ENCODE data around the gene KAT8. TPM values are rescaled to one million over a fixed set of nuclear protein-coding genes. Genes with fewer than 3 reads are reported as not detected.
A peak's percentile ranks its signal among the peaks of the same experiment; 100 is the strongest.
"Not testable (repeated sequence)": the region's sequence is repeated elsewhere in the genome, so short reads cannot be mapped to it uniquely, and the experiment has no call there.

The KAT8 gene
- total RNA-seq, 1 experiment from 2014 or later = 30.5 TPM

- DNase-seq (ENCODE audit: low read depth) = no peak
Observed at GRCh38 chr16:31130336-31130891, 12.9 kb downstream of the KAT8 start.

GRCh38 chr16:31130899-31131298 is 13.4 kb downstream of the KAT8 start:
- DNase-seq (ENCODE audit: low read depth) = no peak

GRCh38 chr16:31131416-31131815 is 14.0 kb downstream of the KAT8 start:
- DNase-seq (ENCODE audit: low read depth) = no peak

GRCh38 chr16:31131841-31132271 is 14.4 kb downstream of the KAT8 start:
- DNase-seq (ENCODE audit: low read depth) = no peak

GRCh38 chr16:31132303-31132979 is 15.0 kb downstream of the KAT8 start:
- no peak for DNase-seq (ENCODE audit: low read depth)

GRCh38 chr16:31133046-31133501 is 15.6 kb downstream of the KAT8 start:
- DNase-seq (ENCODE audit: low read depth) = no peak

GRCh38 chr16:31134091-31134571 is 16.7 kb downstream of the KAT8 start:
- no peak for DNase-seq (ENCODE audit: low read depth)

GRCh38 chr16:31134625-31135534 is 17.4 kb downstream of the KAT8 start:
- DNase-seq (ENCODE audit: low read depth) = no peak

GRCh38 chr16:31135535-31136286 is 18.2 kb downstream of the KAT8 start, which contains the start of gene PRSS8:
PRSS8 (minus strand) TSS chr16:31135727; CDS start chr16:31135498, 229 bp downstream.
- DNase-seq (ENCODE audit: low read depth) = no peak

- no peak for DNase-seq (ENCODE audit: low read depth)
Observed at GRCh38 chr16:31136287-31136662, 18.8 kb downstream of the KAT8 start.

GRCh38 chr16:31136822-31137499 is 19.5 kb downstream of the KAT8 start:
- not testable (repeated sequence) for DNase-seq (ENCODE audit: low read depth)

- peak; percentile 63 for DNase-seq (ENCODE audit: low read depth)
Observed at GRCh38 chr16:31138621-31139578, 21.4 kb downstream of the KAT8 start.

GRCh38 chr16:31141071-31141469 is 23.6 kb downstream of the KAT8 start:
- not testable (repeated sequence) for DNase-seq (ENCODE audit: low read depth)

GRCh38 chr16:31141489-31142108 is 24.1 kb downstream of the KAT8 start:
- DNase-seq (ENCODE audit: low read depth) = no peak

GRCh38 chr16:31142109-31143010 is 24.9 kb downstream of the KAT8 start:
- peak; percentile 98 for DNase-seq (ENCODE audit: low read depth)

GRCh38 chr16:31143011-31143693 is 25.7 kb downstream of the KAT8 start:
- DNase-seq (ENCODE audit: low read depth) = no peak

- DNase-seq (ENCODE audit: low read depth) = no peak
Observed at GRCh38 chr16:31143694-31144148, 26.3 kb downstream of the KAT8 start.
